BE2C (cell line): ENCODE results near the gene SLCO1B3.

Experiments used
- DNase-seq: peaks from one replicate; pipeline ENCODE4 v3.0.0-alpha.2; 2020
- H3K27me3 ChIP-seq: fragments of 250-450 bp; sonication (Bioruptor Pico); 2 replicates; pipeline ENCODE4 v1.5.1; 2020; ENCODE audit warnings: mild to moderate bottlenecking
- H3K36me3 ChIP-seq: fragments of 250-450 bp; sonication (Bioruptor Pico); 2 replicates; pipeline ENCODE4 v1.5.1; 2020; ENCODE audit warnings: mild to moderate bottlenecking
- H3K4me1 ChIP-seq: fragments of 250-450 bp; sonication (Bioruptor Pico); 2 replicates; pipeline ENCODE4 v1.5.1; 2020
- H3K4me3 ChIP-seq: 2 replicates; pipeline ENCODE4 v1.5.1; 2011; ENCODE audit warnings: low read depth, low read length
- H3K9me3 ChIP-seq: fragments of 250-450 bp; sonication (Bioruptor Pico); 2 replicates; pipeline ENCODE4 v1.5.1; 2020
- CTCF ChIP-seq: IDR thresholded peaks from 2 replicates; pipeline ENCODE4 v1.5.1; 2012; ENCODE audit warnings: mild to moderate bottlenecking, low read depth, low read length

The SLCO1B3 gene

GRCh38 chr12:20800160-20800559 lies 10.3 kb upstream of the SLCO1B3 start:
- H3K4me1 ChIP-seq: no peaks in the 10 kb centered on the region
- no peak for TF ChIP-seq CTCF

GRCh38 chr12:20801035-20801434 lies 9.5 kb upstream of the SLCO1B3 start:
- TF ChIP-seq CTCF: no peak
- Histone ChIP-seq H3K4me1 (no peaks in the 10 kb centered on the region), H3K36me3 (no peaks in the 10 kb centered on the region), H3K27me3 (no peaks in the 10 kb centered on the region), H3K4me3 (no peak overlapping the region), H3K9me3 (no peaks in the 10 kb centered on the region)
- DNase-seq: no peak

More at GRCh38 chr12:20800160-20800559, 10.3 kb upstream of the SLCO1B3 start:
- Histone ChIP-seq H3K36me3 (no peaks in the 10 kb centered on the region), H3K4me3 (no peak overlapping the region), H3K27me3 (no peaks in the 10 kb centered on the region), H3K9me3 (no peaks in the 10 kb centered on the region)
- no peak for DNase-seq

- Histone ChIP-seq H3K4me1 (no peaks in the 10 kb centered on the region), H3K9me3 (no peaks in the 10 kb centered on the region), H3K4me3 (no peak overlapping the region), H3K36me3 (no peaks in the 10 kb centered on the region), H3K27me3 (peaks cover 3% of the 10 kb centered on the region; the same call in 1 of the 2 replicates)
- no peak for DNase-seq
- TF ChIP-seq CTCF: no peak
Measured at GRCh38 chr12:20805921-20806320, 4.6 kb upstream of the SLCO1B3 start.

- Histone ChIP-seq H3K4me3 (no peak overlapping the region), H3K27me3 (peaks cover 3% of the 10 kb centered on the region; the same call in 1 of the 2 replicates), H3K36me3 (no peaks in the 10 kb centered on the region), H3K9me3 (no peaks in the 10 kb centered on the region), H3K4me1 (no peaks in the 10 kb centered on the region)
- no peak for DNase-seq
- TF ChIP-seq CTCF: no peak
Measured at GRCh38 chr12:20807192-20808080, 3.1 kb upstream of the SLCO1B3 start.

- Histone ChIP-seq H3K4me1 (no peaks in the 10 kb centered on the region), H3K9me3 (no peaks in the 10 kb centered on the region), H3K27me3 (peaks cover 3% of the 10 kb centered on the region; the same call in 1 of the 2 replicates), H3K36me3 (no peaks in the 10 kb centered on the region), H3K4me3 (no peak overlapping the region)
- no peak for TF ChIP-seq CTCF
- no peak for DNase-seq
Measured at GRCh38 chr12:20808521-20808920, 2.0 kb upstream of the SLCO1B3 start.

GRCh38 chr12:20815574-20815973 lies 5.1 kb downstream of the SLCO1B3 start:
- no peaks in the 10 kb centered on the region for H3K27me3 ChIP-seq

More at GRCh38 chr12:20815574-20815973, 5.1 kb downstream of the SLCO1B3 start:
- Histone ChIP-seq H3K4me3 (no peak overlapping the region), H3K9me3 (no peaks in the 10 kb centered on the region), H3K36me3 (no peaks in the 10 kb centered on the region), H3K4me1 (no peaks in the 10 kb centered on the region)
- DNase-seq: no peak
- TF ChIP-seq CTCF: no peak
